CD4-positive, CD25-positive, alpha-beta regulatory T cell (primary cell): ENCODE measurements around the gene KRABD2.
"Not testable (repeated sequence)": the region's sequence is repeated elsewhere in the genome, so short reads cannot be mapped to it uniquely, and the experiment has no call there.

ENCODE experiments used
- ATAC-seq, 2 donors: fragments of 150-1000 bp; cut with Tn5 transposase; one replicate each; pipeline ENCODE4 v1.10.0; 2021; ENCODE audit warnings: low read depth in 2 of 2, moderate number of reproducible peaks in 2 of 2, moderate library complexity in 1 of 2
- DNase-seq, 3 donors: peaks; one replicate each; pipeline versions ENCODE4 v3.0.0 to v3.0.0-alpha.2; 2012 to 2022; ENCODE audit warnings: mixed read lengths in 1 of 3
- H3K27ac ChIP-seq: one replicate; pipeline ENCODE4 v1.7.0; 2013; ENCODE audit warnings: mild to moderate bottlenecking, low read length; ENCODE audit not compliant: insufficient read depth, poor library complexity, severe bottlenecking
- H3K27me3 ChIP-seq: one replicate; pipeline ENCODE4 v1.7.0; 2013; ENCODE audit warnings: low read length; ENCODE audit not compliant: control insufficient read depth, insufficient read depth
- H3K36me3 ChIP-seq: one replicate; pipeline ENCODE4 v1.7.0; 2013; ENCODE audit warnings: mild to moderate bottlenecking, low read length, moderate library complexity; ENCODE audit not compliant: control insufficient read depth, insufficient read depth
- H3K4me1 ChIP-seq: 2 replicates; pipeline ENCODE4 v1.7.0; 2013; ENCODE audit warnings: mild to moderate bottlenecking, low read length; ENCODE audit not compliant: insufficient read depth, control insufficient read depth, poor library complexity, severe bottlenecking
- H3K4me3 ChIP-seq: one replicate; pipeline ENCODE4 v1.7.0; 2013; ENCODE audit warnings: low read depth, mild to moderate bottlenecking, low read length, moderate library complexity
- H3K9me3 ChIP-seq, 2 experiments: 1 replicate in 1 of 2; 2 replicates in 1 of 2; pipeline ENCODE4 v1.7.0; 2013; ENCODE audit warnings: low read length in 2 of 2, mild to moderate bottlenecking in 1 of 2, moderate library complexity in 1 of 2; ENCODE audit not compliant: control insufficient read depth in 2 of 2
- H3K27ac Mint-ChIP-seq, 3 donors: one replicate each; pipeline ENCODE4 v1.8.0; 2020 to 2022; ENCODE audit warnings: mild to moderate bottlenecking in 3 of 3, mixed read lengths in 3 of 3, moderate library complexity in 2 of 3
- H3K27me3 Mint-ChIP-seq: one replicate; pipeline ENCODE4 v1.8.0; 2022; ENCODE audit warnings: mild to moderate bottlenecking, mixed read lengths
- H3K36me3 Mint-ChIP-seq: one replicate; pipeline ENCODE4 v1.8.0; 2020; ENCODE audit warnings: mixed read lengths
- H3K4me1 Mint-ChIP-seq, 4 donors: one replicate each; pipeline ENCODE4 v1.8.0; 2020 to 2022; ENCODE audit warnings: mixed read lengths in 4 of 4, mild to moderate bottlenecking in 1 of 4
- H3K4me3 Mint-ChIP-seq, 4 donors: one replicate each; pipeline ENCODE4 v1.8.0; 2020 to 2022; ENCODE audit warnings: mild to moderate bottlenecking in 4 of 4, mixed read lengths in 4 of 4, moderate library complexity in 3 of 4
- H3K9me3 Mint-ChIP-seq, 7 donors: one replicate each; pipeline ENCODE4 v1.8.0; 2020 to 2022; ENCODE audit warnings: mixed read lengths in 7 of 7, mild to moderate bottlenecking in 3 of 7, moderate library complexity in 2 of 7

Gene KRABD2

GRCh38 chr17:8359769-8360168 lies 16.7 kb downstream of the KRABD2 start:
- no peak overlapping the region for H3K27ac ChIP-seq
- H3K9me3 Mint-ChIP-seq, result no peaks in the 10 kb centered on the region
- H3K36me3 ChIP-seq, result no peaks in the 10 kb centered on the region
- H3K4me1 Mint-ChIP-seq, result peaks cover 0 to 10% (median 6%) of the 10 kb centered on the region in 4 donors
- H3K4me3 Mint-ChIP-seq, result no peak overlapping the region
- H3K4me1 ChIP-seq, result no peaks in the 10 kb centered on the region
- no peaks in the 10 kb centered on the region for H3K27me3 ChIP-seq
- H3K27me3 Mint-ChIP-seq, result no peaks in the 10 kb centered on the region
- DNase-seq (no peak), ATAC-seq (no peak)
- no peak overlapping the region for H3K27ac Mint-ChIP-seq
- no peaks in the 10 kb centered on the region for H3K36me3 Mint-ChIP-seq
- no peak overlapping the region for H3K4me3 ChIP-seq
- H3K9me3 ChIP-seq, result no peaks in the 10 kb centered on the region

GRCh38 chr17:8357910-8358309 lies 18.6 kb downstream of the KRABD2 start:
- no peaks in the 10 kb centered on the region for H3K27me3 ChIP-seq
- no peaks in the 10 kb centered on the region for H3K9me3 ChIP-seq
- no peaks in the 10 kb centered on the region for H3K4me1 ChIP-seq
- no peak overlapping the region for H3K27ac ChIP-seq
- H3K9me3 Mint-ChIP-seq, result no peaks in the 10 kb centered on the region
- no peak overlapping the region for H3K4me3 Mint-ChIP-seq
- no peak overlapping the region for H3K4me3 ChIP-seq
- H3K4me1 Mint-ChIP-seq, result peaks cover 0 to 10% (median 5%) of the 10 kb centered on the region in 4 donors
- H3K27ac Mint-ChIP-seq, result no peak overlapping the region
- DNase-seq, result no peak
- H3K36me3 ChIP-seq, result no peaks in the 10 kb centered on the region
- no peaks in the 10 kb centered on the region for H3K27me3 Mint-ChIP-seq
- ATAC-seq, result no peak
- H3K36me3 Mint-ChIP-seq, result no peaks in the 10 kb centered on the region

GRCh38 chr17:8354236-8354635 lies 22.3 kb downstream of the KRABD2 start:
- no peaks in the 10 kb centered on the region for H3K9me3 ChIP-seq
- H3K27me3 ChIP-seq, result no peaks in the 10 kb centered on the region
- DNase-seq, result no peak
- Mint-ChIP-seq H3K27ac (no peak overlapping the region), H3K36me3 (no peaks in the 10 kb centered on the region), H3K4me3 (no peak overlapping the region), H3K4me1 (peaks cover 0 to under 1% (median 0%) of the 10 kb centered on the region in 4 donors), H3K27me3 (peaks cover 6% of the 10 kb centered on the region), H3K9me3 (no peaks in the 10 kb centered on the region)
- H3K27ac ChIP-seq, result no peak overlapping the region
- ATAC-seq, result no peak
- H3K4me3 ChIP-seq, result no peak overlapping the region
- no peaks in the 10 kb centered on the region for H3K4me1 ChIP-seq
- H3K36me3 ChIP-seq, result no peaks in the 10 kb centered on the region

GRCh38 chr17:8353736-8354135 lies 22.8 kb downstream of the KRABD2 start:
- H3K27me3 Mint-ChIP-seq, result peaks cover 6% of the 10 kb centered on the region
- no peak overlapping the region for H3K4me3 Mint-ChIP-seq
- H3K9me3 ChIP-seq, result no peaks in the 10 kb centered on the region
- no peaks in the 10 kb centered on the region for H3K4me1 ChIP-seq
- ATAC-seq, result no peak
- DNase-seq, result no peak
- H3K36me3 Mint-ChIP-seq, result no peaks in the 10 kb centered on the region
- H3K27ac Mint-ChIP-seq, result no peak overlapping the region
- no peak overlapping the region for H3K4me3 ChIP-seq
- no peaks in the 10 kb centered on the region for H3K4me1 Mint-ChIP-seq
- no peaks in the 10 kb centered on the region for H3K36me3 ChIP-seq
- no peaks in the 10 kb centered on the region for H3K9me3 Mint-ChIP-seq
- H3K27me3 ChIP-seq, result no peaks in the 10 kb centered on the region
- H3K27ac ChIP-seq, result no peak overlapping the region

- H3K4me3 ChIP-seq, result no peak overlapping the region
- H3K9me3 ChIP-seq, result no peaks in the 10 kb centered on the region
- no peak overlapping the region for H3K27ac Mint-ChIP-seq
- no peak for ATAC-seq
- no peak for DNase-seq
- H3K4me1 ChIP-seq, result no peaks in the 10 kb centered on the region
- H3K4me3 Mint-ChIP-seq, result no peak overlapping the region
- no peaks in the 10 kb centered on the region for H3K4me1 Mint-ChIP-seq
- H3K36me3 Mint-ChIP-seq, result no peaks in the 10 kb centered on the region
- no peaks in the 10 kb centered on the region for H3K9me3 Mint-ChIP-seq
- no peaks in the 10 kb centered on the region for H3K36me3 ChIP-seq
- H3K27ac ChIP-seq, result no peak overlapping the region
- peaks cover 11% of the 10 kb centered on the region for H3K27me3 Mint-ChIP-seq
- peaks cover 8% of the 10 kb centered on the region for H3K27me3 ChIP-seq
Measured at GRCh38 chr17:8350339-8350738, 26.2 kb downstream of the KRABD2 start.

GRCh38 chr17:8347001-8347400 lies 29.5 kb downstream of the KRABD2 start:
- H3K27me3 Mint-ChIP-seq, result peaks cover 11% of the 10 kb centered on the region
- H3K4me3 Mint-ChIP-seq, H3K36me3 ChIP-seq, H3K4me3 ChIP-seq, H3K27me3 ChIP-seq, H3K27ac Mint-ChIP-seq, ATAC-seq, DNase-seq, H3K9me3 ChIP-seq, H3K9me3 Mint-ChIP-seq, H3K4me1 ChIP-seq, H3K4me1 Mint-ChIP-seq, H3K27ac ChIP-seq, H3K36me3 Mint-ChIP-seq: not testable (repeated sequence)

GRCh38 chr17:8345951-8346665 lies 30.4 kb downstream of the KRABD2 start:
- Mint-ChIP-seq H3K9me3 (no peaks in the 10 kb centered on the region), H3K4me1 (no peaks in the 10 kb centered on the region), H3K36me3 (no peaks in the 10 kb centered on the region), H3K27me3 (peaks cover 11% of the 10 kb centered on the region), H3K4me3 (peak overlapping the region in 1 of 4 donors; percentile 36), H3K27ac (no peak overlapping the region)
- H3K4me3 ChIP-seq, result no peak overlapping the region
- H3K4me1 ChIP-seq, result no peaks in the 10 kb centered on the region
- no peak for ATAC-seq
- H3K27me3 ChIP-seq, result peaks cover 8% of the 10 kb centered on the region
- H3K36me3 ChIP-seq, result no peaks in the 10 kb centered on the region
- no peak for DNase-seq
- no peak overlapping the region for H3K27ac ChIP-seq
- H3K9me3 ChIP-seq, result no peaks in the 10 kb centered on the region

- Histone ChIP-seq H3K36me3 (no peaks in the 10 kb centered on the region), H3K4me3 (no peak overlapping the region), H3K9me3 (no peaks in the 10 kb centered on the region), H3K27ac (no peak overlapping the region), H3K4me1 (no peaks in the 10 kb centered on the region), H3K27me3 (peaks cover 8% of the 10 kb centered on the region)
- H3K4me3 Mint-ChIP-seq, result no peak overlapping the region
- no peak for DNase-seq
- H3K4me1 Mint-ChIP-seq, result no peaks in the 10 kb centered on the region
- no peak overlapping the region for H3K27ac Mint-ChIP-seq
- peaks cover 11% of the 10 kb centered on the region for H3K27me3 Mint-ChIP-seq
- no peaks in the 10 kb centered on the region for H3K36me3 Mint-ChIP-seq
- ATAC-seq, result no peak
- no peaks in the 10 kb centered on the region for H3K9me3 Mint-ChIP-seq
Measured at GRCh38 chr17:8345052-8345690, 31.3 kb downstream of the KRABD2 start.
